GM19395 (cell line): Measurements from ENCODE around the gene TMEM208.
A peak's percentile ranks its signal among the peaks of the same experiment; 100 is the strongest.

Experiments used
- ATAC-seq: cut with Tn5 transposase; IDR thresholded peaks from one replicate; pipeline ENCODE4 v1.9.1; 2021; ENCODE audit warnings: mild to moderate bottlenecking, moderate library complexity; ENCODE audit not compliant: unreplicated experiment

Gene TMEM208

GRCh38 chr16:67191411-67191994 lies 35.4 kb upstream of the TMEM208 start:
- ATAC-seq, result peak; percentile 4

- peak; percentile 84 for ATAC-seq
These were observed 34.8 kb upstream of the TMEM208 start, which contains the start of gene E2F4 for GRCh38 chr16:67191995-67192681. Gene E2F4, plus strand, starts transcription at chr16:67192155. Its CDS starts 73 bp downstream, at chr16:67192228.

GRCh38 chr16:67192781-67193361 lies 34.1 kb upstream of the TMEM208 start:
- ATAC-seq, result no peak

GRCh38 chr16:67193536-67193935 lies 33.4 kb upstream of the TMEM208 start:
- no peak for ATAC-seq

GRCh38 chr16:67194260-67194659 lies 32.7 kb upstream of the TMEM208 start:
- no peak for ATAC-seq

- ATAC-seq, result no peak
These were observed 31.3 kb upstream of the TMEM208 start for GRCh38 chr16:67195676-67196075.

- no peak for ATAC-seq
These were observed 30.0 kb upstream of the TMEM208 start for GRCh38 chr16:67196881-67197280.

GRCh38 chr16:67197704-67198103 lies 29.2 kb upstream of the TMEM208 start:
- ATAC-seq, result no peak

- no peak for ATAC-seq
These were observed 28.6 kb upstream of the TMEM208 start for GRCh38 chr16:67198238-67198734.

- no peak for ATAC-seq
These were observed 27.7 kb upstream of the TMEM208 start, which contains the start of gene ELMO3 for GRCh38 chr16:67199011-67199807. Gene ELMO3, plus strand, starts transcription at chr16:67199131. Its CDS starts 196 bp downstream, at chr16:67199327.

GRCh38 chr16:67199808-67200198 lies 27.1 kb upstream of the TMEM208 start:
- ATAC-seq, result no peak

GRCh38 chr16:67200491-67200890 lies 26.4 kb upstream of the TMEM208 start:
- ATAC-seq, result no peak

GRCh38 chr16:67201411-67202345 lies 25.3 kb upstream of the TMEM208 start:
- no peak for ATAC-seq

GRCh38 chr16:67202426-67202825 lies 24.5 kb upstream of the TMEM208 start:
- no peak for ATAC-seq

GRCh38 chr16:67202956-67203493 lies 23.9 kb upstream of the TMEM208 start:
- no peak for ATAC-seq

GRCh38 chr16:67204076-67204475 lies 22.9 kb upstream of the TMEM208 start:
- no peak for ATAC-seq

- ATAC-seq, result no peak
These were observed 20.6 kb upstream of the TMEM208 start for GRCh38 chr16:67206129-67206837.

GRCh38 chr16:67206838-67207248 lies 20.1 kb upstream of the TMEM208 start:
- ATAC-seq, result no peak
